Tibial nerve (tissue), 4 donors: ENCODE measurements around the gene GAL3ST2. TPM values are rescaled to one million over a fixed set of nuclear protein-coding genes. Genes with fewer than 3 reads are reported as not detected.
"Not testable (repeated sequence)": the region's sequence is repeated elsewhere in the genome, so short reads cannot be mapped to it uniquely, and the experiment has no call there.

Experiments
- DNase-seq, 2 donors: peaks; one replicate each; pipeline ENCODE4 v3.0.0-alpha.2; 2019; ENCODE audit warnings: low spot score in 2 of 2
- H3K27ac ChIP-seq, 4 donors: fragments of 200-600 bp; sonication (generic) in 3 of 4; one replicate each; pipeline ENCODE4 v1.5.1; 2017 to 2019; ENCODE audit warnings: mild to moderate bottlenecking in 1 of 4
- H3K27me3 ChIP-seq, 2 donors: fragments of 200-600 bp; sonication (generic) in 1 of 2; one replicate each; pipeline versions ENCODE4 v1.5.1 to v1.6.0; 2017 to 2019
- H3K36me3 ChIP-seq, 3 donors: fragments of 200-600 bp; sonication (generic); one replicate each; pipeline ENCODE4 v1.5.1; 2018 to 2019
- H3K4me1 ChIP-seq, 4 donors: fragments of 200-600 bp; sonication (generic) in 3 of 4; one replicate each; pipeline ENCODE4 v1.5.1; 2017 to 2019
- H3K4me3 ChIP-seq, 4 donors: fragments of 200-600 bp; sonication (generic) in 3 of 4; one replicate each; pipeline ENCODE4 v1.5.1; 2017 to 2019; ENCODE audit warnings: mild to moderate bottlenecking in 1 of 4, moderate library complexity in 1 of 4
- H3K9me3 ChIP-seq, 4 donors: fragments of 200-600 bp; sonication (generic) in 3 of 4; one replicate each; pipeline ENCODE4 v1.5.1; 2017 to 2019
- CTCF ChIP-seq, 5 experiments: fragments of 200-600 bp in 3 of 5; fragments of 450-650 bp in 2 of 5; sonication (generic) in 3 of 5; IDR thresholded peaks; one replicate each; pipeline ENCODE4 v1.5.1; 2016 to 2019; ENCODE audit warnings: antibody characterized with exemption in 5 of 5, mild to moderate bottlenecking in 3 of 5, moderate library complexity in 2 of 5
- EP300 ChIP-seq, 2 donors: sonication (generic); formaldehyde crosslinking; IDR thresholded peaks; one replicate each; pipeline ENCODE4 v1.6.1; 2017; ENCODE audit warnings: antibody characterized with exemption in 2 of 2, mild to moderate bottlenecking in 1 of 2
- POLR2A ChIP-seq, 2 donors: fragments of 450-650 bp; IDR thresholded peaks; one replicate each; pipeline ENCODE4 v1.6.1; 2017; ENCODE audit warnings: antibody characterized with exemption in 2 of 2, mild to moderate bottlenecking in 2 of 2, moderate library complexity in 2 of 2
- WGBS, 2 donors: methylation state at CpG; one replicate each; pipeline ENCODE4 v1.1.5; 2018; 5-methylcytosine and 5-hydroxymethylcytosine counted together
- total RNA-seq, 4 donors: library from RNA; depleted of rRNA; stranded (reverse); fragments of >200 nt; gene quantifications; one replicate each; pipeline ENCODE4 v1.1.0, GENCODE V29; 2016

GAL3ST2 gene
- total RNA-seq, 4 donors from 2014 or later = 0.21 to 3.9 (median 0.30) TPM; not detected in 1

- Histone ChIP-seq H3K4me1 (no peaks in the 10 kb centered on the region), H3K9me3 (peaks cover 0 to 7% (median 0%) of the 10 kb centered on the region in 4 donors), H3K4me3 (no peak overlapping the region), H3K27me3 (peaks cover 0 to 43% of the 10 kb centered on the region in 2 donors), H3K27ac (no peak overlapping the region), H3K36me3 (no peaks in the 10 kb centered on the region)
- TF ChIP-seq CTCF (IDR thresholded peaks at IDR 0.05) (no peak), POLR2A (IDR thresholded peaks at IDR 0.05) (no peak), EP300 (IDR thresholded peaks at IDR 0.05) (no peak)
- 75 to 86% methylated on average over 12 to 22 of the region's 22 CpGs for WGBS, 2 donors
- peak in 1 of 2 donors; percentile 4 for DNase-seq
Observed at GRCh38 chr2:241777170-241777685, 606 bp downstream of the GAL3ST2 start.

- H3K36me3 ChIP-seq = no peaks in the 10 kb centered on the region
- TF ChIP-seq EP300 (IDR thresholded peaks at IDR 0.05) (no peak), CTCF (IDR thresholded peaks at IDR 0.05) (no peak), POLR2A (IDR thresholded peaks at IDR 0.05) (no peak)
- H3K9me3 ChIP-seq = peaks cover 0 to 7% (median 0%) of the 10 kb centered on the region in 4 donors
- peak in 1 of 2 donors; percentile 5 for DNase-seq
- H3K27ac ChIP-seq = no peak overlapping the region
- H3K4me3 ChIP-seq = no peak overlapping the region
- peaks cover 0 to 40% of the 10 kb centered on the region in 2 donors for H3K27me3 ChIP-seq
- WGBS, 2 donors = 71 to 92% methylated on average over 11 to 16 of the region's 21 CpGs
- H3K4me1 ChIP-seq = no peaks in the 10 kb centered on the region
Observed at GRCh38 chr2:241777686-241778627, 1.3 kb downstream of the GAL3ST2 start.

- TF ChIP-seq CTCF (IDR thresholded peaks at IDR 0.05) (no peak), EP300 (IDR thresholded peaks at IDR 0.05) (no peak), POLR2A (IDR thresholded peaks at IDR 0.05) (no peak)
- no peak for DNase-seq
- WGBS, 2 donors = 77 to 79% methylated on average over 5 of the region's 5 CpGs
- peaks cover 0 to 7% (median 0%) of the 10 kb centered on the region in 4 donors for H3K9me3 ChIP-seq
- no peak overlapping the region for H3K27ac ChIP-seq
- H3K4me3 ChIP-seq = no peak overlapping the region
- no peaks in the 10 kb centered on the region for H3K4me1 ChIP-seq
- H3K27me3 ChIP-seq = peaks cover 0 to 11% of the 10 kb centered on the region in 2 donors
- H3K36me3 ChIP-seq = no peaks in the 10 kb centered on the region
Observed at GRCh38 chr2:241780939-241781569, 4.4 kb downstream of the GAL3ST2 start.

- not testable (repeated sequence) for H3K27ac ChIP-seq, H3K4me1 ChIP-seq, H3K4me3 ChIP-seq, H3K9me3 ChIP-seq, H3K36me3 ChIP-seq, H3K27me3 ChIP-seq, DNase-seq
- 88 to 93% methylated on average over 3 of the region's 3 CpGs for WGBS, 2 donors
Observed at GRCh38 chr2:241782053-241782452, 5.4 kb downstream of the GAL3ST2 start.

- H3K27me3 ChIP-seq = no peaks in the 10 kb centered on the region
- no peak for TF ChIP-seq POLR2A (IDR thresholded peaks at IDR 0.05)
- no peak for TF ChIP-seq EP300 (IDR thresholded peaks at IDR 0.05)
- no peak for TF ChIP-seq CTCF (IDR thresholded peaks at IDR 0.05)
- no peak overlapping the region for H3K27ac ChIP-seq
- H3K4me3 ChIP-seq = no peak overlapping the region
- H3K4me1 ChIP-seq = no peaks in the 10 kb centered on the region
- H3K9me3 ChIP-seq = no peaks in the 10 kb centered on the region
- WGBS, 2 donors = 81 to 83% methylated on average over 4 of the region's 4 CpGs
- DNase-seq = no peak
- H3K36me3 ChIP-seq = no peaks in the 10 kb centered on the region
Observed at GRCh38 chr2:241788135-241788534, 11.5 kb downstream of the GAL3ST2 start.
